ENCODE results near the gene RNF217. TPM values are rescaled to one million over a fixed set of nuclear protein-coding genes. Genes with fewer than 3 reads are reported as not detected.
"Not testable (repeated sequence)": the region's sequence is repeated elsewhere in the genome, so short reads cannot be mapped to it uniquely, and the experiment has no call there.

Gene RNF217
- total and polyA plus RNA-seq, 2 donors = 3.4 to 7.8 TPM

- Histone ChIP-seq H3K27ac (ENCODE audit: low read depth in 1 of 2, low read length in 1 of 2) (no peak overlapping the region), H3K4me1 (ENCODE audit: control insufficient read depth in 2 of 2, insufficient read depth in 2 of 2, low read length in 2 of 2) (no peaks in the 10 kb centered on the region), H3K4me3 (ENCODE audit: low read length in 2 of 2) (no peak overlapping the region), H3K36me3 (ENCODE audit: control insufficient read depth in 2 of 2, insufficient read depth in 2 of 2, low read length in 1 of 2) (no peaks in the 10 kb centered on the region), H3K27me3 (ENCODE audit: control insufficient read depth in 2 of 2, insufficient read depth in 1 of 2, low read length in 1 of 2) (no peaks in the 10 kb centered on the region), H3K9me3 (ENCODE audit: control insufficient read depth in 2 of 2, insufficient read depth in 1 of 2, low read length in 1 of 2) (no peaks in the 10 kb centered on the region)
- no peak for DNase-seq (ENCODE audit: low read depth in 6 of 9, low spot score in 9 of 9)
- WGBS = 98% methylated on average over 3 of the region's 3 CpGs
Observed at GRCh38 chr6:125073071-125073470, 110.8 kb downstream of the RNF217 start.

- Histone ChIP-seq H3K36me3 (ENCODE audit: control insufficient read depth in 2 of 2, insufficient read depth in 2 of 2, low read length in 1 of 2) (no peaks in the 10 kb centered on the region), H3K27me3 (ENCODE audit: control insufficient read depth in 2 of 2, insufficient read depth in 1 of 2, low read length in 1 of 2) (no peaks in the 10 kb centered on the region), H3K4me3 (ENCODE audit: low read length in 2 of 2) (no peak overlapping the region), H3K4me1 (ENCODE audit: control insufficient read depth in 2 of 2, insufficient read depth in 2 of 2, low read length in 2 of 2) (no peaks in the 10 kb centered on the region), H3K9me3 (ENCODE audit: control insufficient read depth in 2 of 2, insufficient read depth in 1 of 2, low read length in 1 of 2) (no peaks in the 10 kb centered on the region), H3K27ac (ENCODE audit: low read depth in 1 of 2, low read length in 1 of 2) (no peak overlapping the region)
- DNase-seq (ENCODE audit: low read depth in 6 of 9, low spot score in 9 of 9) = no peak
- 97% methylated on average over 3 of the region's 3 CpGs for whole genome bisulfite sequencing
Observed at GRCh38 chr6:125074120-125074519, 111.9 kb downstream of the RNF217 start.

GRCh38 chr6:125075073-125075472 is 112.8 kb downstream of the RNF217 start:
- not testable (repeated sequence) for H3K4me3 ChIP-seq (ENCODE audit: low read length in 2 of 2); DNase-seq (ENCODE audit: low read depth in 6 of 9, low spot score in 9 of 9); H3K9me3 ChIP-seq (ENCODE audit: control insufficient read depth in 2 of 2, insufficient read depth in 1 of 2, low read length in 1 of 2); H3K27me3 ChIP-seq (ENCODE audit: control insufficient read depth in 2 of 2, insufficient read depth in 1 of 2, low read length in 1 of 2); H3K36me3 ChIP-seq (ENCODE audit: control insufficient read depth in 2 of 2, insufficient read depth in 2 of 2, low read length in 1 of 2); H3K4me1 ChIP-seq (ENCODE audit: control insufficient read depth in 2 of 2, insufficient read depth in 2 of 2, low read length in 2 of 2); H3K27ac ChIP-seq (ENCODE audit: low read depth in 1 of 2, low read length in 1 of 2)
- WGBS = 96% methylated on average over 2 of the region's 2 CpGs

- no peaks in the 10 kb centered on the region for H3K4me1 ChIP-seq (ENCODE audit: control insufficient read depth in 2 of 2, insufficient read depth in 2 of 2, low read length in 2 of 2)
- H3K27me3 ChIP-seq (ENCODE audit: control insufficient read depth in 2 of 2, insufficient read depth in 1 of 2, low read length in 1 of 2) = no peaks in the 10 kb centered on the region
- no peak for DNase-seq (ENCODE audit: low read depth in 6 of 9, low spot score in 9 of 9)
- no peak overlapping the region for H3K27ac ChIP-seq (ENCODE audit: low read depth in 1 of 2, low read length in 1 of 2)
- H3K4me3 ChIP-seq (ENCODE audit: low read length in 2 of 2) = no peak overlapping the region
- no peaks in the 10 kb centered on the region for H3K9me3 ChIP-seq (ENCODE audit: control insufficient read depth in 2 of 2, insufficient read depth in 1 of 2, low read length in 1 of 2)
- WGBS = 79% methylated on average over 4 of the region's 4 CpGs
- H3K36me3 ChIP-seq (ENCODE audit: control insufficient read depth in 2 of 2, insufficient read depth in 2 of 2, low read length in 1 of 2) = no peaks in the 10 kb centered on the region
Observed at GRCh38 chr6:125075741-125076481, 113.7 kb downstream of the RNF217 start.

GRCh38 chr6:125076482-125076742 is 114.2 kb downstream of the RNF217 start:
- WGBS = 98% methylated on average over 3 of the region's 3 CpGs
- no peak overlapping the region for H3K27ac ChIP-seq (ENCODE audit: low read depth in 1 of 2, low read length in 1 of 2)
- H3K4me3 ChIP-seq (ENCODE audit: low read length in 2 of 2) = no peak overlapping the region
- no peaks in the 10 kb centered on the region for H3K36me3 ChIP-seq (ENCODE audit: control insufficient read depth in 2 of 2, insufficient read depth in 2 of 2, low read length in 1 of 2)
- H3K4me1 ChIP-seq (ENCODE audit: control insufficient read depth in 2 of 2, insufficient read depth in 2 of 2, low read length in 2 of 2) = no peaks in the 10 kb centered on the region
- DNase-seq (ENCODE audit: low read depth in 6 of 9, low spot score in 9 of 9) = no peak
- H3K9me3 ChIP-seq (ENCODE audit: control insufficient read depth in 2 of 2, insufficient read depth in 1 of 2, low read length in 1 of 2) = no peaks in the 10 kb centered on the region
- H3K27me3 ChIP-seq (ENCODE audit: control insufficient read depth in 2 of 2, insufficient read depth in 1 of 2, low read length in 1 of 2) = no peaks in the 10 kb centered on the region

GRCh38 chr6:125077453-125077852 is 115.2 kb downstream of the RNF217 start:
- H3K27me3 ChIP-seq (ENCODE audit: control insufficient read depth in 2 of 2, insufficient read depth in 1 of 2, low read length in 1 of 2) = no peaks in the 10 kb centered on the region
- H3K9me3 ChIP-seq (ENCODE audit: control insufficient read depth in 2 of 2, insufficient read depth in 1 of 2, low read length in 1 of 2) = no peaks in the 10 kb centered on the region
- no peaks in the 10 kb centered on the region for H3K36me3 ChIP-seq (ENCODE audit: control insufficient read depth in 2 of 2, insufficient read depth in 2 of 2, low read length in 1 of 2)
- H3K27ac ChIP-seq (ENCODE audit: low read depth in 1 of 2, low read length in 1 of 2) = no peak overlapping the region
- no peak for DNase-seq (ENCODE audit: low read depth in 6 of 9, low spot score in 9 of 9)
- H3K4me1 ChIP-seq (ENCODE audit: control insufficient read depth in 2 of 2, insufficient read depth in 2 of 2, low read length in 2 of 2) = no peaks in the 10 kb centered on the region
- H3K4me3 ChIP-seq (ENCODE audit: low read length in 2 of 2) = no peak overlapping the region
- 97% methylated on average over 4 of the region's 4 CpGs for WGBS

GRCh38 chr6:125078602-125079321 is 116.5 kb downstream of the RNF217 start:
- no peaks in the 10 kb centered on the region for H3K36me3 ChIP-seq (ENCODE audit: control insufficient read depth in 2 of 2, insufficient read depth in 2 of 2, low read length in 1 of 2)
- H3K27ac ChIP-seq (ENCODE audit: low read depth in 1 of 2, low read length in 1 of 2) = no peak overlapping the region
- no peaks in the 10 kb centered on the region for H3K9me3 ChIP-seq (ENCODE audit: control insufficient read depth in 2 of 2, insufficient read depth in 1 of 2, low read length in 1 of 2)
- H3K27me3 ChIP-seq (ENCODE audit: control insufficient read depth in 2 of 2, insufficient read depth in 1 of 2, low read length in 1 of 2) = no peaks in the 10 kb centered on the region
- no peak overlapping the region for H3K4me3 ChIP-seq (ENCODE audit: low read length in 2 of 2)
- no peaks in the 10 kb centered on the region for H3K4me1 ChIP-seq (ENCODE audit: control insufficient read depth in 2 of 2, insufficient read depth in 2 of 2, low read length in 2 of 2)
- no peak for DNase-seq (ENCODE audit: low read depth in 6 of 9, low spot score in 9 of 9)
- WGBS = 95% methylated on average over 5 of the region's 5 CpGs

GRCh38 chr6:125082908-125083683 is 120.9 kb downstream of the RNF217 start:
- H3K27me3 ChIP-seq (ENCODE audit: control insufficient read depth in 2 of 2, insufficient read depth in 1 of 2, low read length in 1 of 2) = no peaks in the 10 kb centered on the region
- no peaks in the 10 kb centered on the region for H3K9me3 ChIP-seq (ENCODE audit: control insufficient read depth in 2 of 2, insufficient read depth in 1 of 2, low read length in 1 of 2)
- no peak overlapping the region for H3K4me3 ChIP-seq (ENCODE audit: low read length in 2 of 2)
- DNase-seq (ENCODE audit: low read depth in 6 of 9, low spot score in 9 of 9) = no peak
- H3K36me3 ChIP-seq (ENCODE audit: control insufficient read depth in 2 of 2, insufficient read depth in 2 of 2, low read length in 1 of 2) = no peaks in the 10 kb centered on the region
- no peak overlapping the region for H3K27ac ChIP-seq (ENCODE audit: low read depth in 1 of 2, low read length in 1 of 2)
- H3K4me1 ChIP-seq (ENCODE audit: control insufficient read depth in 2 of 2, insufficient read depth in 2 of 2, low read length in 2 of 2) = no peaks in the 10 kb centered on the region
- 98% methylated on average over 8 of the region's 8 CpGs for WGBS

- no peaks in the 10 kb centered on the region for H3K4me1 ChIP-seq (ENCODE audit: control insufficient read depth in 2 of 2, insufficient read depth in 2 of 2, low read length in 2 of 2)
- H3K36me3 ChIP-seq (ENCODE audit: control insufficient read depth in 2 of 2, insufficient read depth in 2 of 2, low read length in 1 of 2) = no peaks in the 10 kb centered on the region
- no peak overlapping the region for H3K4me3 ChIP-seq (ENCODE audit: low read length in 2 of 2)
- H3K27me3 ChIP-seq (ENCODE audit: control insufficient read depth in 2 of 2, insufficient read depth in 1 of 2, low read length in 1 of 2) = no peaks in the 10 kb centered on the region
- H3K9me3 ChIP-seq (ENCODE audit: control insufficient read depth in 2 of 2, insufficient read depth in 1 of 2, low read length in 1 of 2) = no peaks in the 10 kb centered on the region
- 92% methylated on average over 2 of the region's 2 CpGs for WGBS
- no peak for DNase-seq (ENCODE audit: low read depth in 6 of 9, low spot score in 9 of 9)
- no peak overlapping the region for H3K27ac ChIP-seq (ENCODE audit: low read depth in 1 of 2, low read length in 1 of 2)
Observed at GRCh38 chr6:125083684-125083990, 121.4 kb downstream of the RNF217 start.
